HepG2 (cell line): Measurements from ENCODE around the gene CSNK1G1. TPM values are rescaled to one million over a fixed set of nuclear protein-coding genes. Genes with fewer than 3 reads are reported as not detected.
A peak's percentile ranks its signal among the peaks of the same experiment; 100 is the strongest.

Source experiments
- ATAC-seq: fragments of 200-7000 bp; cut with Tn5 transposase; 3 replicates; pipeline ENCODE4 v1.9.1; 2020; ENCODE audit warnings: mild to moderate bottlenecking, moderate library complexity
- BruUV-seq: library from RNA; stranded (reverse); fragments of 400-500 nt; replicated peaks from 2 replicates; lab custom pipeline; 2021; lab: Mats Ljungman, UMichigan
- CTCF ChIA-PET: fragments of 300-600 bp; formaldehyde crosslinking; extraction: SDS; loops from one replicate; lab custom pipeline; 2021; ENCODE audit warnings: low total read pairs, inconsistent platforms, low intra/inter-chr PET ratio; lab: Yijun Ruan, JAX
- POLR2A ChIA-PET: fragments of 350-600 bp; sonication (Branson Sonifier 250); formaldehyde crosslinking; loops from one replicate; lab custom pipeline; 2020; ENCODE audit warnings: antibody characterized with exemption, inconsistent platforms; lab: Yijun Ruan, JAX
- DNase-seq: peaks from one replicate; pipeline ENCODE4 v3.0.0-alpha.2; 2015; ENCODE audit warnings: low spot score
- FAIRE-seq: peaks from 3 replicates; lab custom pipeline; 2011; peaks lifted over from hg19 to GRCh38; lab: Jason Lieb, UNC
- H2AFZ ChIP-seq: one replicate; pipeline ENCODE4 v1.6.1; 2011; ENCODE audit warnings: low read length, inconsistent platforms
- H3K27ac ChIP-seq: fragments of 300-600 bp; 3 replicates; pipeline ENCODE4 v1.8.0; 2011; ENCODE audit warnings: mixed run types, mild to moderate bottlenecking, mixed read lengths, low read length, inconsistent platforms; ENCODE audit not compliant: insufficient read depth; ENCODE audit errors: extremely low read length
- H3K27me3 ChIP-seq, 2 experiments: fragments of 200-600 bp in 1 of 2; 2 replicates in 1 of 2; 3 replicates in 1 of 2; pipeline versions ENCODE4 v1.6.0 to v1.8.0; 2011; ENCODE audit warnings: low read length in 2 of 2, mild to moderate bottlenecking in 2 of 2, moderate library complexity in 2 of 2, inconsistent platforms in 1 of 2; ENCODE audit not compliant: insufficient read depth in 2 of 2, control insufficient read depth in 1 of 2
- H3K36me3 ChIP-seq, 2 experiments: fragments of 200-600 bp in 1 of 2; replicated peaks in 1 of 2; 2 replicates in 1 of 2; 3 replicates in 1 of 2; pipeline versions ENCODE4 v1.5.1 to v1.8.0; 2011; ENCODE audit warnings: low read length in 2 of 2, inconsistent platforms in 1 of 2; ENCODE audit not compliant: insufficient read depth in 2 of 2, control insufficient read depth in 1 of 2
- H3K4me1 ChIP-seq: 2 replicates; pipeline ENCODE4 v1.5.1; 2012; ENCODE audit warnings: low read length, inconsistent platforms; ENCODE audit not compliant: insufficient read depth
- H3K4me2 ChIP-seq: 2 replicates; pipeline ENCODE4 v1.6.0; 2011; ENCODE audit warnings: low read depth, low read length, inconsistent platforms
- H3K4me3 ChIP-seq, 3 experiments: fragments of 200-600 bp in 1 of 3; sonication (generic), shearing (Covaris generic) in 1 of 3; replicated peaks in 1 of 3; 2 replicates each; pipeline ENCODE4 v1.5.1; 2011 to 2016; ENCODE audit warnings: low read length in 3 of 3, inconsistent platforms in 2 of 3, low read depth in 2 of 3, mild to moderate bottlenecking in 2 of 3, control low read depth in 1 of 3, mixed read lengths in 1 of 3; ENCODE audit not compliant: insufficient read depth in 1 of 3
- H3K79me2 ChIP-seq: one replicate; pipeline ENCODE4 v1.6.1; 2011; ENCODE audit warnings: low read length, inconsistent platforms; ENCODE audit not compliant: insufficient read depth
- H3K9ac ChIP-seq: 2 replicates; pipeline ENCODE4 v1.6.0; 2011; ENCODE audit warnings: mild to moderate bottlenecking, low read depth, low read length, inconsistent platforms; ENCODE audit not compliant: insufficient read depth
- H3K9me3 ChIP-seq: 2 replicates; pipeline ENCODE4 v1.5.1; 2012; ENCODE audit warnings: mild to moderate bottlenecking, low read length
- H4K20me1 ChIP-seq: 2 replicates; pipeline ENCODE4 v1.6.0; 2011; ENCODE audit warnings: inconsistent platforms, mild to moderate bottlenecking, low read length, moderate library complexity; ENCODE audit not compliant: insufficient read depth
- ATM ChIP-seq: fragments of 450-650 bp; IDR thresholded peaks from 2 replicates; pipeline ENCODE4 v1.7.1; 2017; ENCODE audit warnings: mild to moderate bottlenecking, borderline replicate concordance
- HNRNPUL1 ChIP-seq: fragments of 200-400 bp; formaldehyde crosslinking; IDR thresholded peaks from 2 replicates; pipeline ENCODE4 v1.6.1; 2017; ENCODE audit warnings: low read depth, mild to moderate bottlenecking, low read length, moderate library complexity
- MTF2 ChIP-seq: sonication (generic); formaldehyde crosslinking; IDR thresholded peaks from 2 replicates; pipeline ENCODE4 v1.5.0; 2020; ENCODE audit warnings: missing genetic modification reagents, borderline replicate concordance
- NFYC ChIP-seq: IDR thresholded peaks from 2 replicates; pipeline ENCODE4 v1.6.1; 2016; ENCODE audit warnings: missing genetic modification reagents, missing compliant biosample characterization
- RBM22 ChIP-seq: fragments of 200-400 bp; formaldehyde crosslinking; optimal IDR thresholded peaks from 2 replicates; pipeline ENCODE3; 2017; ENCODE audit warnings: mild to moderate bottlenecking, low read length, moderate library complexity
- RCOR2 ChIP-seq: IDR thresholded peaks from 2 replicates; pipeline ENCODE4 v1.6.1; 2016; ENCODE audit warnings: missing biosample characterization, missing genetic modification reagents
- SP140L ChIP-seq: sonication (generic); formaldehyde crosslinking; IDR thresholded peaks from 2 replicates; pipeline ENCODE4 v1.4.0; 2020; ENCODE audit warnings: missing genetic modification reagents, borderline replicate concordance
- TBX2 ChIP-seq: sonication (generic); formaldehyde crosslinking; IDR thresholded peaks from 2 replicates; pipeline ENCODE4 v1.5.0; 2020; ENCODE audit warnings: missing genetic modification reagents, mild to moderate bottlenecking, borderline replicate concordance
- ZFAT ChIP-seq: sonication (generic); formaldehyde crosslinking; conservative IDR thresholded peaks from 2 replicates; pipeline ENCODE4 v1.8.1; 2023; ENCODE audit warnings: missing genetic modification reagents, inconsistent platforms
- ZNF256 ChIP-seq: sonication (generic); formaldehyde crosslinking; conservative IDR thresholded peaks from 2 replicates; pipeline ENCODE4 v1.4.0; 2020; ENCODE audit warnings: missing genetic modification reagents
- ZNF292 ChIP-seq: sonication (generic); formaldehyde crosslinking; IDR thresholded peaks from 2 replicates; pipeline ENCODE4 v1.8.1; 2022; ENCODE audit warnings: mild to moderate bottlenecking, low read depth, missing genetic modification reagents, borderline replicate concordance
- ZNF30 ChIP-seq: sonication (generic); formaldehyde crosslinking; IDR thresholded peaks from 2 replicates; pipeline ENCODE4 v1.5.0; 2020; ENCODE audit warnings: mild to moderate bottlenecking, missing genetic modification reagents
- ZNF629 ChIP-seq: sonication (generic); formaldehyde crosslinking; conservative IDR thresholded peaks from 2 replicates; pipeline ENCODE4 v1.5.0; 2020; ENCODE audit warnings: missing genetic modification reagents
- WGBS: methylation state at CpG from one replicate; pipeline ENCODE4 v1.1.6; 2017; ENCODE audit warnings: low lambda C conversion rate; 5-methylcytosine and 5-hydroxymethylcytosine counted together
- in situ Hi-C: cut with HindIII; loops from 2 replicates; pipeline ENCODE4 v1.10.0; 2017; ENCODE audit warnings: low pct_unique_long_range_greater_than_20kb; ENCODE audit not compliant: extremely low pct_ligation_motif_present
- intact Hi-C: fragments of 100-400 bp; cut with micrococcal nuclease; formaldehyde crosslinking; loops from one replicate; pipeline ENCODE4 v1.10.0; 2022; ENCODE audit not compliant: unreplicated experiment
- polyA plus RNA-seq, 8 experiments: library from polyadenylated mRNA; depleted of rRNA in 3 of 8; stranded (reverse) in 7 of 8; unstranded in 1 of 8; fragments of >200 nt; fragmentation: Illumina TruSeq in 4 of 8; extraction: Trizol in 4 of 8; gene quantifications; 2 replicates each; pipeline versions ENCODE4 v1.2.1 to v1.2.3, GENCODE V29; 2011 to 2016; ENCODE audit warnings: low read depth in 4 of 8, missing spikeins in 1 of 8, mixed read lengths in 1 of 8; ENCODE audit not compliant: insufficient read depth in 1 of 8
- total RNA-seq, 5 experiments: library from RNA; depleted of rRNA; stranded (reverse); fragments of >200 nt; fragmentation: Illumina TruSeq; extraction: Trizol; gene quantifications; 2 replicates each; pipeline ENCODE4 v1.2.3, GENCODE V29; 2016; ENCODE audit warnings: low read depth in 1 of 5
- TF ChIP-seq, protein P1 (sequence below), 2 experiments: sonication (generic) in 1 of 2; formaldehyde crosslinking in 1 of 2; IDR thresholded peaks; 2 replicates each; pipeline versions ENCODE4 v1.4.0 to v1.6.1; 2018 to 2020; ENCODE audit warnings: missing genetic modification reagents in 2 of 2, borderline replicate concordance in 1 of 2, low read depth in 1 of 2, mild to moderate bottlenecking in 1 of 2, missing biosample characterization in 1 of 2
- TF ChIP-seq, protein P2 (sequence below): sonication (generic); formaldehyde crosslinking; IDR thresholded peaks from 2 replicates; pipeline ENCODE4 v1.5.0; 2020; ENCODE audit warnings: mild to moderate bottlenecking, missing genetic modification reagents
- TF ChIP-seq, protein P3 (sequence below): sonication (generic); formaldehyde crosslinking; IDR thresholded peaks from 2 replicates; pipeline ENCODE4 v1.4.0; 2020; ENCODE audit warnings: low read depth, mild to moderate bottlenecking, missing genetic modification reagents
- TF ChIP-seq, protein P4 (sequence below): sonication (generic); formaldehyde crosslinking; IDR thresholded peaks from 2 replicates; pipeline ENCODE4 v1.5.0; 2020; ENCODE audit warnings: mild to moderate bottlenecking, low read depth, missing genetic modification reagents, borderline replicate concordance
- TF ChIP-seq, protein P5 (sequence below): sonication (generic); formaldehyde crosslinking; IDR thresholded peaks from 2 replicates; pipeline ENCODE4 v1.5.1; 2020; ENCODE audit warnings: mild to moderate bottlenecking, missing genetic modification reagents, borderline replicate concordance

CSNK1G1 gene
- total and polyA plus RNA-seq, 2 of the 13 experiments (the other 11 are each of a cell fraction or from before 2014, with no cell fraction given), result 8.5 to 12.6 TPM

DNA sequence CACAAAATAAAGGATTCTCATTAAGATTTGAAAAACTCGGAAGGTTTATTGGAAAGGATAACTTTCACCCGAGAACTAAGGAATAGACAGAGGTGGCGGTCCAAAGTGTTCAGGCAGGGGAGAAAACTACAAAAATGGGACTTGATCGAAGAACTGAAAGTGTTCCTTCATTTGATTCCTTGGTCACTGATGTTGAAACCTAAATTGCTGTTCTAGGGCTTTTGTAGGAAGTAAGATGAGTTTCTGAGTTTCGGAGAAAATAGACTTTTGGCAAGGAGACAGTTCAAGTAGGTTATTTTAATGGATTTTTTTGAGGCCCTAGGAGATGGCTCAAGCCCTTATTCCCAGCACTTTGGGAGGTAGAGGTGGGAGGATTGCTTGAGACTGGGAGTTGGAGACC lies 33.1 kb upstream of the CSNK1G1 start:
- peaks cover 20% of the 10 kb centered on the region for H3K4me1 ChIP-seq
- BruUV-seq, result no TSS peak
- H3K4me3 ChIP-seq, result peak overlapping the region; percentile 67 to 98 (median 94); a peak in 2 of 6 replicates
- POLR2A ChIA-PET, result interaction anchor here (0.8 kb wide), 1 partner anchor 226 kb away, joined by 4 read pairs; the partner anchor contains the start of gene PPIB
- H4K20me1 ChIP-seq, result no peaks in the 10 kb centered on the region; the same call in 1 of the 2 replicates
- H2AFZ ChIP-seq, result no peak overlapping the region
- no peak overlapping the region for H3K27ac ChIP-seq
- intact Hi-C loops, result no loop called here
- H3K79me2 ChIP-seq, result peaks cover 14% of the 10 kb centered on the region
- H3K27me3 ChIP-seq, result no peaks in the 10 kb centered on the region; a peak in 1 of 5 replicates
- H3K4me2 ChIP-seq, result peak overlapping the region; percentile 85
- no peak for FAIRE-seq
- no peak overlapping the region; the same call in 1 of the 2 replicates for H3K9ac ChIP-seq
- no peaks in the 10 kb centered on the region for H3K9me3 ChIP-seq
- in situ Hi-C loops, result no loop called here
- 91% methylated on average over 5 of the region's 5 CpGs for WGBS
- no peak for ATAC-seq
- H3K36me3 ChIP-seq, result peaks cover 3 to 8% of the 10 kb centered on the region in 2 experiments; a peak in 3 of 5 replicates
- CTCF ChIA-PET, result no interaction called here
- no peak for DNase-seq
- TF ChIP-seq HNRNPUL1, result no peak
- no peak for TF ChIP-seq MTF2 (CRISPR knock-in tag)
- TF ChIP-seq NFYC (CRISPR knock-in tag), result no peak
- no peak for TF ChIP-seq SP140L (CRISPR knock-in tag)
- TF ChIP-seq ZFAT (CRISPR knock-in tag), result no peak
- TF ChIP-seq, protein P1, sequence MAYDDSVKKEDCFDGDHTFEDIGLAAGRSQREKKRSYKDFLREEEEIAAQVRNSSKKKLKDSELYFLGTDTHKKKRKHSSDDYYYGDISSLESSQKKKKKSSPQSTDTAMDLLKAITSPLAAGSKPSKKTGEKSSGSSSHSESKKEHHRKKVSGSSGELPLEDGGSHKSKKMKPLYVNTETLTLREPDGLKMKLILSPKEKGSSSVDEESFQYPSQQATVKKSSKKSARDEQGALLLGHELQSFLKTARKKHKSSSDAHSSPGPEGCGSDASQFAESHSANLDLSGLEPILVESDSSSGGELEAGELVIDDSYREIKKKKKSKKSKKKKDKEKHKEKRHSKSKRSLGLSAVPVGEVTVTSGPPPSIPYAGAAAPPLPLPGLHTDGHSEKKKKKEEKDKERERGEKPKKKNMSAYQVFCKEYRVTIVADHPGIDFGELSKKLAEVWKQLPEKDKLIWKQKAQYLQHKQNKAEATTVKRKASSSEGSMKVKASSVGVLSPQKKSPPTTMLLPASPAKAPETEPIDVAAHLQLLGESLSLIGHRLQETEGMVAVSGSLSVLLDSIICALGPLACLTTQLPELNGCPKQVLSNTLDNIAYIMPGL (CRISPR knock-in tag; IDR thresholded peaks at IDR 0.05; ENCODE audit: borderline replicate concordance in 1 of 2, low read depth in 1 of 2), result no peak
- no peak for TF ChIP-seq ZNF256 (CRISPR knock-in tag)
- no peak for TF ChIP-seq ZNF292 (CRISPR knock-in tag)
- TF ChIP-seq, protein P2, sequence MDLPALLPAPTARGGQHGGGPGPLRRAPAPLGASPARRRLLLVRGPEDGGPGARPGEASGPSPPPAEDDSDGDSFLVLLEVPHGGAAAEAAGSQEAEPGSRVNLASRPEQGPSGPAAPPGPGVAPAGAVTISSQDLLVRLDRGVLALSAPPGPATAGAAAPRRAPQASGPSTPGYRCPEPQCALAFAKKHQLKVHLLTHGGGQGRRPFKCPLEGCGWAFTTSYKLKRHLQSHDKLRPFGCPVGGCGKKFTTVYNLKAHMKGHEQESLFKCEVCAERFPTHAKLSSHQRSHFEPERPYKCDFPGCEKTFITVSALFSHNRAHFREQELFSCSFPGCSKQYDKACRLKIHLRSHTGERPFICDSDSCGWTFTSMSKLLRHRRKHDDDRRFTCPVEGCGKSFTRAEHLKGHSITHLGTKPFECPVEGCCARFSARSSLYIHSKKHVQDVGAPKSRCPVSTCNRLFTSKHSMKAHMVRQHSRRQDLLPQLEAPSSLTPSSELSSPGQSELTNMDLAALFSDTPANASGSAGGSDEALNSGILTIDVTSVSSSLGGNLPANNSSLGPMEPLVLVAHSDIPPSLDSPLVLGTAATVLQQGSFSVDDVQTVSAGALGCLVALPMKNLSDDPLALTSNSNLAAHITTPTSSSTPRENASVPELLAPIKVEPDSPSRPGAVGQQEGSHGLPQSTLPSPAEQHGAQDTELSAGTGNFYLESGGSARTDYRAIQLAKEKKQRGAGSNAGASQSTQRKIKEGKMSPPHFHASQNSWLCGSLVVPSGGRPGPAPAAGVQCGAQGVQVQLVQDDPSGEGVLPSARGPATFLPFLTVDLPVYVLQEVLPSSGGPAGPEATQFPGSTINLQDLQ, result no peak
- no peak for TF ChIP-seq TBX2 (CRISPR knock-in tag)
- no peak for TF ChIP-seq RBM22
- no peak for TF ChIP-seq ATM
- TF ChIP-seq RCOR2 (CRISPR knock-in tag), result no peak
- TF ChIP-seq, protein P3, sequence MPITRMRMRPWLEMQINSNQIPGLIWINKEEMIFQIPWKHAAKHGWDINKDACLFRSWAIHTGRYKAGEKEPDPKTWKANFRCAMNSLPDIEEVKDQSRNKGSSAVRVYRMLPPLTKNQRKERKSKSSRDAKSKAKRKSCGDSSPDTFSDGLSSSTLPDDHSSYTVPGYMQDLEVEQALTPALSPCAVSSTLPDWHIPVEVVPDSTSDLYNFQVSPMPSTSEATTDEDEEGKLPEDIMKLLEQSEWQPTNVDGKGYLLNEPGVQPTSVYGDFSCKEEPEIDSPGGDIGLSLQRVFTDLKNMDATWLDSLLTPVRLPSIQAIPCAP (CRISPR knock-in tag), result no peak
- TF ChIP-seq ZNF629 (CRISPR knock-in tag), result no peak
- TF ChIP-seq ZNF30 (CRISPR knock-in tag), result no peak
- TF ChIP-seq, protein P4, sequence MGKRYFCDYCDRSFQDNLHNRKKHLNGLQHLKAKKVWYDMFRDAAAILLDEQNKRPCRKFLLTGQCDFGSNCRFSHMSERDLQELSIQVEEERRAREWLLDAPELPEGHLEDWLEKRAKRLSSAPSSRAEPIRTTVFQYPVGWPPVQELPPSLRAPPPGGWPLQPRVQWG (CRISPR knock-in tag), result no peak
- TF ChIP-seq, protein P5, sequence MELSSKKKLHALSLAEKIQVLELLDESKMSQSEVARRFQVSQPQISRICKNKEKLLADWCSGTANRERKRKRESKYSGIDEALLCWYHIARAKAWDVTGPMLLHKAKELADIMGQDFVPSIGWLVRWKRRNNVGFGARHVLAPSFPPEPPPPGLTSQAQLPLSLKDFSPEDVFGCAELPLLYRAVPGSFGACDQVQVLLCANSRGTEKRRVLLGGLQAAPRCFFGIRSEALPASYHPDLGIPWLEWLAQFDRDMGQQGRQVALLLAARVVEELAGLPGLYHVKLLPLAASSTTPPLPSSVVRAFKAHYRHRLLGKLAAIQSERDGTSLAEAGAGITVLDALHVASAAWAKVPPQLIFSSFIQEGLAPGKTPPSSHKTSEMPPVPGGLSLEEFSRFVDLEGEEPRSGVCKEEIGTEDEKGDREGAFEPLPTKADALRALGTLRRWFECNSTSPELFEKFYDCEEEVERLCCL (CRISPR knock-in tag), result no peak
